GM12875 (cell line): ENCODE measurements around the gene LHX5.

Experiments
- H3K4me3 ChIP-seq: one replicate; pipeline ENCODE4 v1.5.1; 2011; ENCODE audit warnings: low read depth, low read length, control low read depth
- TF ChIP-seq, protein P1 (sequence below): IDR thresholded peaks from 2 replicates; pipeline ENCODE4 v1.5.1; 2011; ENCODE audit warnings: low read depth, mild to moderate bottlenecking, control low read depth, inconsistent platforms, low read length, moderate library complexity, borderline replicate concordance; ENCODE audit not compliant: insufficient read depth

The LHX5 gene

DNA sequence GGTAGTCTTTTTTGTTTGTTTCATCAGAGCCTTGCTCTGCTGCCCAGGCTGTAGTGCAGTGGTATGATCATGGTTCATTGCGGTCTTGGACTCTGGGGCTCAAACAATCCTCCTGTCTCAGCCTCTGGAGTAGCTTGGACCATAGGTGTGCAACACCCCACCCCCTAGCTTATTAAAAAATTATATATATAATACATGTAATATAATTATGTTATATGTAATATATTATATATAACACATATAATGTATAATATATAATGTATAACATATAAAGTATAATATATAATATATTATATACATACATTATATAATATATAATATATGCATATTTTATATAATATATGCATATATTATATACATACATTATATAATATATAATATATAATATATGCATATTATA lies 21.8 kb downstream of the LHX5 start:
- TF ChIP-seq, protein P1, sequence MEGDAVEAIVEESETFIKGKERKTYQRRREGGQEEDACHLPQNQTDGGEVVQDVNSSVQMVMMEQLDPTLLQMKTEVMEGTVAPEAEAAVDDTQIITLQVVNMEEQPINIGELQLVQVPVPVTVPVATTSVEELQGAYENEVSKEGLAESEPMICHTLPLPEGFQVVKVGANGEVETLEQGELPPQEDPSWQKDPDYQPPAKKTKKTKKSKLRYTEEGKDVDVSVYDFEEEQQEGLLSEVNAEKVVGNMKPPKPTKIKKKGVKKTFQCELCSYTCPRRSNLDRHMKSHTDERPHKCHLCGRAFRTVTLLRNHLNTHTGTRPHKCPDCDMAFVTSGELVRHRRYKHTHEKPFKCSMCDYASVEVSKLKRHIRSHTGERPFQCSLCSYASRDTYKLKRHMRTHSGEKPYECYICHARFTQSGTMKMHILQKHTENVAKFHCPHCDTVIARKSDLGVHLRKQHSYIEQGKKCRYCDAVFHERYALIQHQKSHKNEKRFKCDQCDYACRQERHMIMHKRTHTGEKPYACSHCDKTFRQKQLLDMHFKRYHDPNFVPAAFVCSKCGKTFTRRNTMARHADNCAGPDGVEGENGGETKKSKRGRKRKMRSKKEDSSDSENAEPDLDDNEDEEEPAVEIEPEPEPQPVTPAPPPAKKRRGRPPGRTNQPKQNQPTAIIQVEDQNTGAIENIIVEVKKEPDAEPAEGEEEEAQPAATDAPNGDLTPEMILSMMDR = no peak
- no peak overlapping the region for H3K4me3 ChIP-seq

DNA sequence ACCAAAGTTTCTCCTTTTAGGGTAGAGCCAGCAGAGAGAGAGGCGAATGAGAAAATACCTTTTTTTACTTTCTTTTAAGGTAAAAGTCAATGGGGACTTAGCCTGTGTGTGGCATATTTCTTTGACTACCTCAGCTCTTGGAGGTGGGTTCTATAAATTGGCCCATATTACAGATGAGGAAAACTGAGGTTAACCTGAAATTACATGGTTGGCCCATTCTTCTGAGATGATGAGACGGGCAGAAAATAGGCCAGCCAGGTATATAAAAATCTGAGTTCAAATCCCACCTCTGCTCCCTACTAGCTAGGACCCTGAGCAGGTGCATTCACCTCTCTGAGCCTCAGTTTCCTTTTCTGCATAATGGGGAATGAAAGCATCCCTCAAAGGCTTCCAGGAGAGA lies 22.4 kb downstream of the LHX5 start:
- TF ChIP-seq, protein P1 = no peak
- H3K4me3 ChIP-seq = no peak overlapping the region

DNA sequence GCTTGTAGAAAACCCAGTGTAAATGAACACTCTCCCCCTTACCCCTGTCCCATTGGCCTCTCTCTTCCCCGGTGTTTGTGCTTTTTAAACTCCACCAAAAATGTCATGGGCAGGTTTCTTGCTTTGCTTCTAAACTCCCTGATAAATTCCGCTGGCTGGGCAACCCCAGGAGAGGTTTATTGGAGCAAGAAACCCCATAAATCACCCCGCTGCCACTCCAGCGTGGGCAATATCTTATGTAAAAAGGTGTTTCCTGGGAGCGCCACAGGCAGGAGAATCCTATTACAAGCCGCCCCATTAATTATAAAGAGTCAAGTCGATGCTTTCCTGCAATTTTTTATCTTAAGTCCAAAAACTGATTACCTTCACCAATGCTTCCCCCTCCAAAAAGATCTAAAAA lies 22.8 kb downstream of the LHX5 start:
- TF ChIP-seq, protein P1 = no peak
- H3K4me3 ChIP-seq = no peak overlapping the region

DNA sequence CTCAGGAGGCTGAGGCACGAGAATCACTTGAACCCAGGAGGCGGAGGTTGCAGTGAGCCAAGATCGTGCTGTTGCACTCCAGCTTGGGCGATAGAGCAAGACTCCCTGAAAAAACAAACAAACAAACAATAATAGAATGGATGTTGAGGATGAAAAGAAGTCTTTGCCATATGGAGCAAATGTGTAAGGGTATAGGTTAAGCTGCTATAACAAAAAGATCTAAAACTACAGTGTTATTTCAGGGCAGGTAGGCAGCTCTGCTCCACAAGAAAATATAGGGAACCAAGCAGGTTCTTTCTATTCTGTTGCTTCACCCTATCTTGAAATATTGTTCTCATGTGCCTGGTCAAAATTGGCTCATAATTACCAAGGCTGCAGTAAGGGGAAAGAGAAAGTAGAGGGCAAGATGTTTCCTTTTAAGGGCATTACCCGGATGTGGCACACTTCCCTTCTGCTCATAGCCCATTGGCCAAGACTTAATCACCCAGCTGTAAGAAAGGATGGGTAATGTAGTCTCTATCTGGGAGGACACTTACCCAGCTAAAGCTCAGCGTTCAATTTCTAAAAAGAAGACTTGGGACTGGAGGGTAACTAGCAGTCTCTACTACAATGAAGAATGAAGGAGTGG lies 26.0 kb downstream of the LHX5 start:
- TF ChIP-seq, protein P1 = no peak
- no peak overlapping the region for H3K4me3 ChIP-seq

DNA sequence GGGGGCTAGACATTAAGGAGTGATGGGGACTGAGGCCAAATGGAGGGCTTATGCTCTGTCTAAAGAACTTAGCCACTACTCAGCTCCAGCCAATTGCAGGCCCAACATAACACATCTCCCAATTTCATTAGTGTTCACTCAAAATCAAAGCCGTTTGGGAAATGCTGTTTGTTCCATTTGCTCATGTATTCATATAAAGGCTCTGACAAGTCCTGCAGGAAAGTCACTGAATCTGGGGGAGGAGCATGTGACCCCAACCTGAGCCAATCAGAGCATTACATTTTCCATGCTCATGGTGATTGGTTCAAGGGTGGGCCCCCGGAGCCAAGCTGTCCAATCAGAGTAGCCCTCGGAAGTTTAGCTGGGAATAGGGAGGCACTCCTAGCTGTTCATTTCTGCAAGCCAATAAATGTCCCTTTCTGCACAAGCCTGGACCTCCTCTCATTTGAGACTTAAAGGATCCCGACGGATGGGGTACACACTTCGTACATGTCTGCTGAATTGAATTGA lies 28.6 kb downstream of the LHX5 start:
- TF ChIP-seq, protein P1 = no peak
- no peak overlapping the region for H3K4me3 ChIP-seq

DNA sequence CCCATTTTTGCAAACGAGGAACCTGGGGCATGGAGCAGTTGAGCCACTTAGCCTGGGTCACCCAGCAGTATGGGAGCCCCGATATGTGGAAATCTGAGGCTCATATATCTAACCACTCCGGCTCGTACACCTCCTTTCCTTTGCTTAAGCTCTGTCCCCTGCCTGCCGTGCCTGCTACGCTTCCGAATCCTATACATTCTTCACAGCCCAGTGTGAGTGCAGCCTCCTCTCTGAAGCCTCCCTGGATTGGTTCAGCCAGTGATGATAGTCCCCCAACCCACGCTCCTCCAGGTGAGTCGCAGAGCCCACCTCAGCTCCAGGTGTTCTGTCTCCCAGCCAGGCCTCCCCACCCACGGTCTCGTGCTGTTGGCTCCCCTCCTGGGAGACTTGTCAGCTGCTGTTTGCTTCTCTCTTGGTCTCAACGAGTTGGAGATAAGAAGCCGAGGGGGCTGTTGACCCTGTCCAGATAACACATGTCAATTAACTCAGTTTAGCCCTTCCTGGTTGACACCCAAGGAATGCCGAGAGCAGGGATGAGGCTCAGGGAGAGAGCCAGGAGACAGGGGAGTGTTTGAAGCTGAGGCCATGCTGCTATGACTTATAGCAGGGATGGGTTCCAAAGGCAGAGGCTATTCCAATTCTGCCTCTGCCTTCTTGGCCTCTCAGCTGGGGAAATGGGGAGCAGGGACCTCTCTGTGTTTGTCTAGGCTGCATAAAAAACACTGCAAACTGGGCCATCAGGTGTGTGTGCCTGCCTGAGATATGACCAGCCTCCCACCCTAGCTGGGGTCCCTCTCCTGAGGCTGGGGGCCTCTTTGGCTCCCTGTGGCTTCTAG lies 30.5 kb downstream of the LHX5 start:
- no peak overlapping the region for H3K4me3 ChIP-seq
- TF ChIP-seq, protein P1 = no peak
